Keratinocyte (primary cell): ENCODE results near the gene SKA1. TPM values are rescaled to one million over a fixed set of nuclear protein-coding genes. Genes with fewer than 3 reads are reported as not detected.

Experiments used
- DNase-seq: peaks from one replicate; pipeline ENCODE4 v3.0.0-alpha.2; 2011; ENCODE audit warnings: low read depth, missing footprints, low spot score
- FAIRE-seq: peaks from 2 replicates; lab custom pipeline; 2011; peaks lifted over from hg19 to GRCh38; lab: Jason Lieb, UNC
- H2AFZ ChIP-seq: 2 replicates; pipeline ENCODE4 v1.6.0; 2012; ENCODE audit warnings: low read length, control low read depth, inconsistent platforms; ENCODE audit not compliant: control insufficient read depth
- H3K27ac ChIP-seq: 2 replicates; pipeline ENCODE4 v1.5.1; 2011; ENCODE audit warnings: low read length; ENCODE audit not compliant: control insufficient read depth, insufficient read depth
- H3K27me3 ChIP-seq: 3 replicates; pipeline ENCODE4 v1.6.0; 2011; ENCODE audit warnings: low read length; ENCODE audit not compliant: control insufficient read depth, insufficient read depth; ENCODE audit errors: extremely low read depth
- H3K36me3 ChIP-seq, 2 experiments: 2 replicates in 1 of 2; 3 replicates in 1 of 2; pipeline ENCODE4 v1.5.1; 2011; ENCODE audit warnings: low read length in 2 of 2, mild to moderate bottlenecking in 1 of 2; ENCODE audit not compliant: control insufficient read depth in 2 of 2, insufficient read depth in 2 of 2; ENCODE audit errors: extremely low read depth in 1 of 2
- H3K4me1 ChIP-seq: 3 replicates; pipeline ENCODE4 v1.5.1; 2011; ENCODE audit warnings: low read length; ENCODE audit not compliant: control insufficient read depth, insufficient read depth; ENCODE audit errors: extremely low read depth
- H3K4me2 ChIP-seq: 3 replicates; pipeline ENCODE4 v1.6.0; 2011; ENCODE audit warnings: low read depth, low read length; ENCODE audit not compliant: control insufficient read depth, insufficient read depth; ENCODE audit errors: extremely low read depth
- H3K4me3 ChIP-seq, 3 experiments: fragments of 200-600 bp in 1 of 3; sonication (generic) in 1 of 3; 2 replicates in 2 of 3; 3 replicates in 1 of 3; pipeline ENCODE4 v1.5.1; 2011 to 2016; ENCODE audit warnings: low read length in 3 of 3, mild to moderate bottlenecking in 3 of 3, control low read depth in 2 of 3, inconsistent platforms in 1 of 3, low read depth in 1 of 3, mixed read lengths in 1 of 3, mixed run types in 1 of 3, moderate library complexity in 1 of 3; ENCODE audit not compliant: control insufficient read depth in 2 of 3, insufficient read depth in 2 of 3; ENCODE audit errors: extremely low read depth in 1 of 3
- H3K79me2 ChIP-seq: 2 replicates; pipeline ENCODE4 v1.6.0; 2012; ENCODE audit warnings: low read length; ENCODE audit not compliant: control insufficient read depth, insufficient read depth
- H3K9ac ChIP-seq: 3 replicates; pipeline ENCODE4 v1.6.0; 2011; ENCODE audit warnings: low read length; ENCODE audit not compliant: control insufficient read depth, insufficient read depth; ENCODE audit errors: extremely low read depth
- H3K9me1 ChIP-seq: 3 replicates; pipeline ENCODE4 v1.6.0; 2011; ENCODE audit warnings: low read length; ENCODE audit not compliant: control insufficient read depth, insufficient read depth; ENCODE audit errors: extremely low read depth
- H3K9me3 ChIP-seq: 2 replicates; pipeline ENCODE4 v1.5.1; 2012; ENCODE audit warnings: low read depth, low read length; ENCODE audit not compliant: control insufficient read depth
- H4K20me1 ChIP-seq: 3 replicates; pipeline ENCODE4 v1.6.0; 2011; ENCODE audit warnings: low read length; ENCODE audit not compliant: control insufficient read depth, insufficient read depth; ENCODE audit errors: extremely low read depth
- EZH2 ChIP-seq: IDR thresholded peaks from one replicate; pipeline ENCODE4 v1.6.1; 2012; ENCODE audit warnings: inconsistent platforms, mild to moderate bottlenecking, low read length, moderate library complexity
- dilution Hi-C: fragments of 300-500 bp; cut with MboI; formaldehyde crosslinking; loops from one replicate; pipeline ENCODE4 v1.7.0; 2020; ENCODE audit warnings: low sequenced_read_pairs; ENCODE audit not compliant: extremely low pct_ligation_motif_present
- polyA plus RNA-seq, 5 experiments: library from polyadenylated mRNA; depleted of rRNA in 3 of 5; stranded (reverse) in 3 of 5; stranded (forward) in 1 of 5; unstranded in 1 of 5; fragments of >200 nt; gene quantifications; 1 replicate in 1 of 5; 2 replicates in 3 of 5; 3 replicates in 1 of 5; pipeline versions ENCODE4 v1.2.1 to v1.2.3, GENCODE V29; 2011 to 2012; ENCODE audit warnings: missing spikeins in 2 of 5, low read depth in 1 of 5, low replicate concordance in 1 of 5
- TF ChIP-seq, protein P1 (sequence below), 3 experiments: IDR thresholded peaks in 1 of 3; conservative IDR thresholded peaks in 1 of 3; optimal IDR thresholded peaks in 1 of 3; 2 replicates in 2 of 3; 3 replicates in 1 of 3; pipeline versions ENCODE3 to v1.5.1; 2011; ENCODE audit warnings: low read length in 3 of 3, mild to moderate bottlenecking in 3 of 3, moderate library complexity in 2 of 3, control low read depth in 1 of 3, inconsistent platforms in 1 of 3; ENCODE audit not compliant: insufficient read depth in 2 of 3; ENCODE audit errors: extremely low read depth in 1 of 3

The SKA1 gene
- polyA plus RNA-seq, 1 donor (not counting 4 experiments of a cell fraction or from before 2014, with no cell fraction given): 8.4 TPM

- Histone ChIP-seq H3K9me3 (no peaks in the 10 kb centered on the region), H2AFZ (no peak overlapping the region), H3K79me2 (no peaks in the 10 kb centered on the region), H3K4me3 (no peak overlapping the region), H4K20me1 (no peaks in the 10 kb centered on the region), H3K36me3 (no peaks in the 10 kb centered on the region), H3K4me2 (no peak overlapping the region), H3K9me1 (no peaks in the 10 kb centered on the region), H3K27me3 (no peaks in the 10 kb centered on the region), H3K27ac (no peak overlapping the region), H3K9ac (no peak overlapping the region), H3K4me1 (peaks cover 9% of the 10 kb centered on the region)
- dilution Hi-C loops: no loop called here
- TF ChIP-seq, protein P1, sequence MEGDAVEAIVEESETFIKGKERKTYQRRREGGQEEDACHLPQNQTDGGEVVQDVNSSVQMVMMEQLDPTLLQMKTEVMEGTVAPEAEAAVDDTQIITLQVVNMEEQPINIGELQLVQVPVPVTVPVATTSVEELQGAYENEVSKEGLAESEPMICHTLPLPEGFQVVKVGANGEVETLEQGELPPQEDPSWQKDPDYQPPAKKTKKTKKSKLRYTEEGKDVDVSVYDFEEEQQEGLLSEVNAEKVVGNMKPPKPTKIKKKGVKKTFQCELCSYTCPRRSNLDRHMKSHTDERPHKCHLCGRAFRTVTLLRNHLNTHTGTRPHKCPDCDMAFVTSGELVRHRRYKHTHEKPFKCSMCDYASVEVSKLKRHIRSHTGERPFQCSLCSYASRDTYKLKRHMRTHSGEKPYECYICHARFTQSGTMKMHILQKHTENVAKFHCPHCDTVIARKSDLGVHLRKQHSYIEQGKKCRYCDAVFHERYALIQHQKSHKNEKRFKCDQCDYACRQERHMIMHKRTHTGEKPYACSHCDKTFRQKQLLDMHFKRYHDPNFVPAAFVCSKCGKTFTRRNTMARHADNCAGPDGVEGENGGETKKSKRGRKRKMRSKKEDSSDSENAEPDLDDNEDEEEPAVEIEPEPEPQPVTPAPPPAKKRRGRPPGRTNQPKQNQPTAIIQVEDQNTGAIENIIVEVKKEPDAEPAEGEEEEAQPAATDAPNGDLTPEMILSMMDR (optimal IDR thresholded peaks at IDR 0.05 in 1 of 3, IDR thresholded peaks at IDR 0.05 in 1 of 3, conservative IDR thresholded peaks at IDR 0.05 in 1 of 3; ENCODE audit: extremely low read depth in 1 of 3, insufficient read depth in 2 of 3, low read length in 3 of 3): no peak
- no peak for TF ChIP-seq EZH2
- FAIRE-seq (no peak), DNase-seq (no peak)
Measured at GRCh38 chr18:50358844-50359243, 16.0 kb upstream of the SKA1 start.

DNA sequence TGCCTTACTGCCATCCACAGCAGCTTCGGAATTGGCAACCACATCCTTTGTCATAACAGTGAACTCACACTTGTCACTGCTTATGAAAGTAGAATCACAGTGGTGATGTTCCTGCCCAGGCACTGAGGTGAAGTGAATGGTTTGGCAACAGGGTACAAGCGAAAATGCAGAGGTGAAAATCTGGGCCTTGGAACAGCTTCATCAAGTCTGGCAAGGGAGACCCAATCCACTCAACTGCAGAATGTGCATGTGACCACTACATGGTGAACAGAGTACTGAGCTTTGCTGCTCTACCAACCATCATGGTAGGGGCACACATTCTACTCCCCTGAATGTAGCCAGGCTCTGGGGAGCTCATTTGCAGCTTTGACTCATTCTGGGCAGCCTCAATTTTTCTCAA, 15.0 kb upstream of the SKA1 start:
- no peaks in the 10 kb centered on the region for H3K9me3 ChIP-seq
- no peaks in the 10 kb centered on the region for H4K20me1 ChIP-seq
- H3K27ac ChIP-seq: no peak overlapping the region
- H3K9ac ChIP-seq: no peak overlapping the region
- H3K27me3 ChIP-seq: no peaks in the 10 kb centered on the region
- H3K79me2 ChIP-seq: no peaks in the 10 kb centered on the region
- no peak overlapping the region for H2AFZ ChIP-seq
- TF ChIP-seq, protein P1 (optimal IDR thresholded peaks at IDR 0.05 in 1 of 3, IDR thresholded peaks at IDR 0.05 in 1 of 3, conservative IDR thresholded peaks at IDR 0.05 in 1 of 3; ENCODE audit: extremely low read depth in 1 of 3, insufficient read depth in 2 of 3, low read length in 3 of 3): no peak
- TF ChIP-seq EZH2: no peak
- H3K9me1 ChIP-seq: no peaks in the 10 kb centered on the region
- no peak overlapping the region for H3K4me2 ChIP-seq
- no peak overlapping the region for H3K4me3 ChIP-seq
- FAIRE-seq (no peak), DNase-seq (no peak)
- dilution Hi-C loops: no loop called here
- no peaks in the 10 kb centered on the region for H3K36me3 ChIP-seq
- peaks cover 9% of the 10 kb centered on the region for H3K4me1 ChIP-seq
